GM21529 (cell line): ENCODE results near the gene OGDH.

Experiments
- ATAC-seq: cut with Tn5 transposase; IDR thresholded peaks from one replicate; pipeline ENCODE4 v1.9.1; 2021; ENCODE audit not compliant: unreplicated experiment

The OGDH gene

GRCh38 chr7:44757311-44757710 lies 150.9 kb downstream of the OGDH start:
- ATAC-seq, result no peak

DNA sequence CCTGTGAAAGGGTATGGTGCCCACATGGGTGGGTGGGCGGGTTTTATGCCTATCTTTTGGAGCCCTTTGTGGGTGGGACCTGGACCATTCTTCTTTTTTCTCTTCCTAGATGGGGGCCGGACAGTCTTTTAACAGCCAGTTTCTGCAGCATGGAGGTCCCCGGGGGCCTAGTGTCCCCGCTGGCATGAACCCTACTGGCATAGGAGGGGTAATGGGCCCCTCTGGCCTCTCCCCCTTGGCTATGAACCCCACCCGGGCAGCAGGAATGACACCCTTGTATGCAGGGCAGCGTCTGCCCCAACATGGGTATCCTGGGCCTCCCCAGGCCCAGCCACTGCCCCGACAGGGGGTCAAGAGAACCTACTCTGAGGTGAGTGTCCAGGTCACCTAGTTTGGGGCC lies 151.3 kb downstream of the OGDH start:
- ATAC-seq, result no peak
